ENCODE data around the gene ATP9B.

Gene ATP9B

GRCh38 chr18:79343567-79344207 lies 274.5 kb downstream of the ATP9B start:
- TF ChIP-seq, protein P1, sequence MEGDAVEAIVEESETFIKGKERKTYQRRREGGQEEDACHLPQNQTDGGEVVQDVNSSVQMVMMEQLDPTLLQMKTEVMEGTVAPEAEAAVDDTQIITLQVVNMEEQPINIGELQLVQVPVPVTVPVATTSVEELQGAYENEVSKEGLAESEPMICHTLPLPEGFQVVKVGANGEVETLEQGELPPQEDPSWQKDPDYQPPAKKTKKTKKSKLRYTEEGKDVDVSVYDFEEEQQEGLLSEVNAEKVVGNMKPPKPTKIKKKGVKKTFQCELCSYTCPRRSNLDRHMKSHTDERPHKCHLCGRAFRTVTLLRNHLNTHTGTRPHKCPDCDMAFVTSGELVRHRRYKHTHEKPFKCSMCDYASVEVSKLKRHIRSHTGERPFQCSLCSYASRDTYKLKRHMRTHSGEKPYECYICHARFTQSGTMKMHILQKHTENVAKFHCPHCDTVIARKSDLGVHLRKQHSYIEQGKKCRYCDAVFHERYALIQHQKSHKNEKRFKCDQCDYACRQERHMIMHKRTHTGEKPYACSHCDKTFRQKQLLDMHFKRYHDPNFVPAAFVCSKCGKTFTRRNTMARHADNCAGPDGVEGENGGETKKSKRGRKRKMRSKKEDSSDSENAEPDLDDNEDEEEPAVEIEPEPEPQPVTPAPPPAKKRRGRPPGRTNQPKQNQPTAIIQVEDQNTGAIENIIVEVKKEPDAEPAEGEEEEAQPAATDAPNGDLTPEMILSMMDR (IDR thresholded peaks at IDR 0.05; ENCODE audit: insufficient read depth, low read length, poor library complexity, severe bottlenecking): no peak
- no peaks in the 10 kb centered on the region for H3K27me3 ChIP-seq (replicated peaks; ENCODE audit: control insufficient read depth, insufficient read depth, low read length)
- H3K4me3 ChIP-seq (replicated peaks; ENCODE audit: low read depth, low read length): no peak overlapping the region
- no peak for DNase-seq (ENCODE audit: extremely low read depth, insufficient read length)
- H3K36me3 ChIP-seq (ENCODE audit: control insufficient read depth, insufficient read depth, low read length): peaks cover 28% of the 10 kb centered on the region

DNA sequence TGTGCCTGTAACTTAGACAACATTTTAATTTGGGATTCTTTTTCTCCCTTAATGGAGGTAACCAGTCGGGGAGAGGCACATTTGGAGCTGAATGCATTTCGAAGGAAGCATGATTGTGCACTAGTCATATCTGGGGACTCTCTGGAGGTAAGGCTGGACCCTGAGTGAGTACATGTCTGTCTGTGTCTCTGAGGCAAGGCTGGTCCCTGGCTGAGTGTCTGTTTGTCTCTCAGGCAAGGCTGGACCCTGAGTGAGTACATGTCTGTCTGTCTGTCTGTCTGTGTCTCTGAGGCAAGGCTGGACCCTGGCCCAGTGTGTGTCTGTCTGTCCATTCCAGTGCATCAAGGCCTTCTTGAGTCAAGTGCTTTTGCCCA lies 275.0 kb downstream of the ATP9B start:
- H3K36me3 ChIP-seq (ENCODE audit: control insufficient read depth, insufficient read depth, low read length): peaks cover 28% of the 10 kb centered on the region
- no peak for DNase-seq (ENCODE audit: extremely low read depth, insufficient read length)
- TF ChIP-seq, protein P1 (IDR thresholded peaks at IDR 0.05; ENCODE audit: insufficient read depth, low read length, poor library complexity, severe bottlenecking): no peak

DNA sequence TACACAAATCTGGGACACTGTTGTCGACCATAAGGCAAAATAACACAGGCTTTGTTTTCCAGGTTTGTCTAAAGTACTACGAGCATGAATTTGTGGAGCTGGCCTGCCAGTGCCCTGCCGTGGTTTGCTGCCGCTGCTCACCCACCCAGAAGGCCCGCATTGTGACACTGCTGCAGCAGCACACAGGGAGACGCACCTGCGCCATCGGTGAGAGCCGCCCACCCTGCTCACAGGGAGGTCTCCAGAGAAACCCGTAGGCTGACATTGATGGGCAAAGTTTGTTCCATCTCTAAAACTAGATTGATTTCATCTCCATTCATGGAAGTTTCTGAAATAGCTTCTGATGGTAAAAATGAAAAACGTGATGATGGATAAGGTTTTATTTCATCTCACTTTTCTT lies 276.2 kb downstream of the ATP9B start:
- Histone ChIP-seq H3K4me3 (replicated peaks; ENCODE audit: low read depth, low read length) (no peak overlapping the region), H3K27me3 (replicated peaks; ENCODE audit: control insufficient read depth, insufficient read depth, low read length) (no peaks in the 10 kb centered on the region), H3K36me3 (ENCODE audit: control insufficient read depth, insufficient read depth, low read length) (peaks cover 28% of the 10 kb centered on the region)
- no peak for DNase-seq (ENCODE audit: extremely low read depth, insufficient read length)
- TF ChIP-seq, protein P1 (IDR thresholded peaks at IDR 0.05; ENCODE audit: insufficient read depth, low read length, poor library complexity, severe bottlenecking): no peak

More for the DNA sequence above, 275.0 kb downstream of the ATP9B start:
- Histone ChIP-seq H3K4me3 (replicated peaks; ENCODE audit: low read depth, low read length) (no peak overlapping the region), H3K27me3 (replicated peaks; ENCODE audit: control insufficient read depth, insufficient read depth, low read length) (no peaks in the 10 kb centered on the region)

- Histone ChIP-seq H3K36me3 (ENCODE audit: control insufficient read depth, insufficient read depth, low read length) (peaks cover 26% of the 10 kb centered on the region), H3K4me3 (replicated peaks; ENCODE audit: low read depth, low read length) (no peak overlapping the region), H3K27me3 (replicated peaks; ENCODE audit: control insufficient read depth, insufficient read depth, low read length) (no peaks in the 10 kb centered on the region)
- no peak for DNase-seq (ENCODE audit: extremely low read depth, insufficient read length)
- TF ChIP-seq, protein P1 (IDR thresholded peaks at IDR 0.05; ENCODE audit: insufficient read depth, low read length, poor library complexity, severe bottlenecking): no peak
Measured at GRCh38 chr18:79345981-79346380, 276.8 kb downstream of the ATP9B start.

- peaks cover 26% of the 10 kb centered on the region for H3K36me3 ChIP-seq (ENCODE audit: control insufficient read depth, insufficient read depth, low read length)
- no peak for DNase-seq (ENCODE audit: extremely low read depth, insufficient read length)
- TF ChIP-seq, protein P1 (IDR thresholded peaks at IDR 0.05; ENCODE audit: insufficient read depth, low read length, poor library complexity, severe bottlenecking): no peak
- no peak overlapping the region for H3K4me3 ChIP-seq (replicated peaks; ENCODE audit: low read depth, low read length)
- no peaks in the 10 kb centered on the region for H3K27me3 ChIP-seq (replicated peaks; ENCODE audit: control insufficient read depth, insufficient read depth, low read length)
Measured at GRCh38 chr18:79348066-79348465, 278.9 kb downstream of the ATP9B start.

GRCh38 chr18:79352432-79352831 lies 283.2 kb downstream of the ATP9B start:
- no peaks in the 10 kb centered on the region for H3K27me3 ChIP-seq (replicated peaks; ENCODE audit: control insufficient read depth, insufficient read depth, low read length)
- peaks cover 5% of the 10 kb centered on the region for H3K36me3 ChIP-seq (ENCODE audit: control insufficient read depth, insufficient read depth, low read length)
- TF ChIP-seq, protein P1 (IDR thresholded peaks at IDR 0.05; ENCODE audit: insufficient read depth, low read length, poor library complexity, severe bottlenecking): no peak
- no peak for DNase-seq (ENCODE audit: extremely low read depth, insufficient read length)
- no peak overlapping the region for H3K4me3 ChIP-seq (replicated peaks; ENCODE audit: low read depth, low read length)

All from GM06990 (cell line).